T-helper 2 cell (primary cell): ENCODE measurements around the gene DTX4.

Source experiments
- DNase-seq, 5 experiments: peaks; one replicate each; pipeline versions ENCODE4 v3.0.0 to v3.0.0-alpha.2; 2012 to 2022

The DTX4 gene

DNA sequence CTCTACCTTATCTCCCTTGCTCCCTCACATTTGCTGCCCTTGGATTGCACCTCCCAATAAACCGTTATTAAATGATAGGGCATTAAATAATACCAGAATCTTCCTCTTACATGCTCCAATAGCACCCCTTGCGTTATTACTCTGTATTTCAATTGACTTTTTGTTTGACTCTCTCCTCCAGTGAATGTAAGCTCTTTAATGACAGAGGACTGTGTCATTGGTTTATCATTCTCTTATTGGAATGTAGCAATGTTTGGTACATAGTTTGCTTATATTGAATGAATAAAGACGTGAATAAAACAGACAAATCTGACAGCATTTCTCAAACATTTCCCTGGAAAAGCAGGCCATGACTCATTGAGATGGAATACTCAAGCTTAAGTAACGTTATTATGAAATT, 49.5 kb downstream of the DTX4 start:
- DNase-seq, result no peak

DNA sequence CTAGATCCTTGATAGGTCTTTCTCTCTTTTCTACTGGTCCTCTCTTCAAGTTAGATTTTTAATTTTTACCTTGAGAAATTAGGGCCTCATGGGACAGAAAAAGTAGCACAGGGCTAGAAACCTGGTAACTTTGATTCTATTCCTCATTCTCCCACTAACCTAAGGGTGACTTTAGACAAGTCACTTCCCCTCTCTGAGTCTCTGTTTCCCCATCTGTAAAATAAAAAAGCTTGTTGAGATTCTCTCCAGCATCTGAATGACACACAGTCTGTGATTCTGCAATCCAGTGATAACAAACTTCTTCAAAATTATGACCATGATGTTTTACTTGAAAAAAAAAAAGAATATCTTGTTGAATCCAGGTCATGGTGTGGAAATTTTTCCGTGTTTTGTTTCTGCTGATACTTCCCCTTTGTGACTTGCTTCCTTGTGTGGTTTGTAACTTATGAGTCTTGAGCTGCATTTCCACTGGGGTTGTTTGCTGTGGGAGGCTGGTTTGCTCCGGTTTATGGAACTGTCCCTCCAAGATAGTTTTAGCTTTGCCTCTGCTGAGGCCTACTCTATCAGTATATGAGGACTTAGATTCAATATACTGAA, 50.6 kb downstream of the DTX4 start:
- no peak for DNase-seq

DNA sequence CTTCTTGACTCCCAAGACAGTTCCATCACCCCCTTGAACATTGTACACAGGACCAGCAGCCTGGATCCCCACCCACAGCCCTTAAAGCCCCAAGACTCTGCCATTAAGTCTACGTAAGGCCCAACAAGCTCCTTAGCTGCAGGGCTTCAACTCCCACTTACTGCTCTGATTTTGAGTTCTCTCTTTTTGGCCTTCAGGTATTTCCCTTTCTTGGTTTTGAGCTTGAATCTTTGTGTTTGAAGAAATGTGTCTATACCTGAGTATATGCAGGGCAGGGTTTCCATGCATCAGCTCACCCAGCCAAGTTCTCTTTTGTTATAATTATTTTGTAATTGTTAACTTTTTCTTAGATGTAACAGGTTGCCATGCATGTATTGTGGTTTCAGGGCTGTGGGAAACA, 51.2 kb downstream of the DTX4 start:
- DNase-seq, result no peak

DNA sequence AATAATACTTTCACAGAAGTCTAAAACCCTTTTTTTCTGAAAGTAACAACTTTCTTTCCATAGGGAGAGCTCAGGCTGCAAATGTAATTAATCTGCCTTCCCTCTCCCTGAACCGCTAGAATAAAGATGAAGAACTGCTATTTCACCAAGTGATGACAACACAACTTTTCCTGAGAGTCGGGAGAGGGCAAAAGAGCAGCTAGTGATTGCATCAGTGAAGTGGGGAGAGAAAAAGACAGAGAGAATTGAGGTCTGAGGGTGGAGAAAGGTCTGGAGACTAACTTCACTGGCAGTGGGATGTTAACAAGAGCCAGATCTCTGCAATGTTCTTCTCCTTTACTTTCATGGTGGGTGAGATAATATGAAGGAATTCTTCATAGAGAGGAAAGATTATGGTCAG, 51.7 kb downstream of the DTX4 start:
- no peak for DNase-seq

DNA sequence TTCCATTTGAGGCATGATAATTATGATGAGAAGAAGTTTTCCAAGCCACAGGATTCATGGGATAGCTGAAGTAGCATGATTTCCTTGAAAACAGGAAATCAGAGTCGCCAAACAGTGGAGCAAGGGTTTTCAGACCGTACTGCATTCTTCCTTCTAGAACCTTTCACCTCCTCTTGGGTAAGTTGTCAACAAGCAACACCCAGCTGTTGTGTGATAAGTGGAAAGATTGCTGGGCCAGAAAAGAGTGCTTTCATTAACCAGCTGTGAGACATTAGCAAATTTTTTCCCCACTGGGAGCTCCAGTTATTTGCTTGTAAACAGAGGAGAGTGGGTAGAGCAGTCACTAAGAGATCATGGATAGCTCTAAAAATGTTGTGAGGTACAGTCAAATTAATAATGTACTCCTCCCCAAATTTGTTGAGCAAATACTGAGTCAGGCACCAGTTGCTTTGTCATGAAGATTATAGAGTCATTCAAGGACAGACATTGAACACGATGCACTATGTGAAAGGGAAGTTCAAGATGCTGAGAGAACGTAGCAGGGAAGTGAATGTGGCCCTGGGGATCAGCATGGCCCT, 52.5 kb downstream of the DTX4 start:
- DNase-seq, result no peak

DNA sequence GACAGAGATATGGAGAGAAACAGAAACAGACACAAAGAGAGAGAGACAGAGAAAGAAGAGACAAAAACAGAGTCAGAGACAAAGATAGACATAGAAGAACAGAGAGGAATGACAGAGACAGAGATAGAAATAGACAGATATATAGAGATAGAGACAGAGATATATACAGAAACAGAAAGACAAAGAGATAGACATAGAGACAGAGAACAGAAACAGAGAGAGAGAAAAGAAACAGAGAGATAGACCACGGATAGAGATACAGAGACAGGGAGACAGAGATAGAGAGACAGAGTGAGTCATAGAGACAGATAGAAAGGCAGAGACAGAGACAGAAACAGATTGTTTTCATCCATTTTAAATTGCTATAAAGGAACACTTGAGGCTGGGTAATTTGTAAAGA, 53.1 kb downstream of the DTX4 start:
- DNase-seq, result no peak

DNA sequence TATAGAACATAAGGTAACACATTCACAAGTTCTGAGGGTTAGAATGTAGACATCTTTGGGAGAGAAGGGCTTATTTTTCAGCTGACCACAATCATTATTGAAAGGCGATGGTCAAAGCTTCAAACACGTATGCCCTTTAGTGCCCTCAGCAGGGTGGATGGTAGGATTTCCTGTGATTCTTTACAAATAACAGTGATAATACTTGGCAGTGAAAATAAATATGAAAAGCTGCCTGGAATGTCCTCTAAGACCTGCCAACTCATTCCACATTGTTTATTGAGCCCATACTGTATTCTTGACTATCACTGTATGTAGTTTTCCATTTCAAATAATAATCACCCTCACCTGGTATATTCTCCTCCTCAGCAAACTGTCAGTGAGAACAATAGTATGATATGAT, 54.5 kb downstream of the DTX4 start:
- no peak for DNase-seq

DNA sequence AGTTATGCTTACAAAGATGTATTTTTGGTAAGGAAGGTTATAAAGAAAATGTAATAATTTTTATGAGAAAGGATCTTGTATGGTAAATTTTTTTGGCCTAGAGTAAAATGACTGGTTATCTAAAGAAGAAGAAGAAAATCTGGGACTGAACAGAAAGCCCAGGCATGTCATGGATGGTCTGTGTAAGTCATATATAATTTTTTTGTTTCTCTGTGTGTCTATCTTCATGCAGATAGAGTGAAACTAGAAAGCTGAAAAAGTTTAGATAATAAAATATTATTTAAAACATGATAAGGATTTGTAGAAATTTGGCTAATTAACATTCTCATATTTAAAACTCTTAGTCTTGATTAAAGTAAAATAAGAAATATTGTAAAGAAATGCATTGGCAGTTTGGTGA, 68.4 kb downstream of the DTX4 start:
- no peak for DNase-seq

DNA sequence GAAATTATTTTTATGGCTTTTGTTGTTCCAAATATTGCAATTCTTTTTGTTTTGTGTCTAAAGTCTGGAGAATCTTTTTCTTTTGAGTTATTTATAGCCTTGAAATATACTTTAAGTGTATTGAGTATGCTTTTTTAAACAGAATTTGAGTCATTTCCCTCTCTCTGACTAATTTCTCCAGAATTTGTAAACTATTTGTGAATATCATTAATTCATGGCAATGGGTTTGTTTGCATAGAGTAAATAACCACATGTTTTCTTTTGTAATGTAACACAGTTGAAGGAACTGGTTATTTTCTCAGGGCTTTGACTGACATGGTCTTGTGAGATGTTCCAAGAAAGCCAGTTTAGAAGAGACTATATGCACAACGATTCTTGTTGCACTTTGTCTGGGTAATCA, 71.7 kb downstream of the DTX4 start:
- no peak for DNase-seq

DNA sequence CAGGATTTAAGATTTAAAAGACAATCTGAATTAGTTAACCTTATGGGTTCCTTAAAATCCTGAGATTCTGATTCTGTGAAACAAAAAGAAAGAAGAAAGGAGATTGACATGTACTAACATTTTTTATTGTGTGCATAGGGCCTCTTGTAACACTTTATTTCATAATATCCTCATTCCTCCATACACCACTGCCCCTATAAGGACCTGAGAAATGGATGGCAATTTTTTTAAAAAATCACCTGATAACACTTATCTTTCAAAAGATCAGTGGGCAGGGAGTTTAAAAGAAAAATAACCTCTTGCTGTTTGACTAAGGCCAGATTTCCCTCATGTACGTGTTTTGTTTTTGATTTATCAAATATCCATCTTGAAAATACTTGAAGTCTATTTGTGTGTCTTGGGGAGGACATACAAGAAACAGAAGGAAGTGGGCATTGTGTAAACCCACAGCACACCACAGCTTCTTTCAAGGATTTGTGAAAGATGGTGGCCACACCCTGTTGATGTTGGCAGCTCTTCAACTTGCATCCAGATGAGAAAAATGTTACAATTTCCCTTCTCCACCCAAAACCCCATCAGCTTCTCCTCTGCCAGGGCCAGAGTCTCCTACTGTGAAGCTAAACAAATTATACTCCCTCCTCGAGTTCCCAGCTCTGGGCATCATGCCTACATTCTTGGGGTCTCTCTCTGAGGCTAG, 75.7 kb downstream of the DTX4 start:
- peak in 1 of 5 experiments; percentile 19 for DNase-seq

DNA sequence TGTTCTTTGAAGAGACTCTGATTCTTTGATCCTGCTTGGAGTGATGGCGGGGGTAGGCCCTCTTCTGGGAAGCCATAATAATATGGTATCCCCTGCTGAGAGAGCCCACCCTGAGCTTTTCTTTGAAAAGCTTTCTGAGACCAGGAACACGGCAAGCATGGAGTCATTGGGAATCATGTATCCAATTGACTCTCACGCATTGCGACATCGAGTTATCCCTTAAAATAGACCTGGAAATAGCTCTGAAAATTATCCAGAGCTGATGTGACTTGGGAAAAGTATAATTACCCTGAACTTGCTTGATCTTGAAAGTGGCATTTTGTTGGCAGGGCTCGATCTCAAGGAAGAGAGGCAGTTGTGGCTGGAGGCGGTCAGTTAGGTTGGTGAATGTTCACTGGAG, 77.6 kb downstream of the DTX4 start:
- no peak for DNase-seq

DNA sequence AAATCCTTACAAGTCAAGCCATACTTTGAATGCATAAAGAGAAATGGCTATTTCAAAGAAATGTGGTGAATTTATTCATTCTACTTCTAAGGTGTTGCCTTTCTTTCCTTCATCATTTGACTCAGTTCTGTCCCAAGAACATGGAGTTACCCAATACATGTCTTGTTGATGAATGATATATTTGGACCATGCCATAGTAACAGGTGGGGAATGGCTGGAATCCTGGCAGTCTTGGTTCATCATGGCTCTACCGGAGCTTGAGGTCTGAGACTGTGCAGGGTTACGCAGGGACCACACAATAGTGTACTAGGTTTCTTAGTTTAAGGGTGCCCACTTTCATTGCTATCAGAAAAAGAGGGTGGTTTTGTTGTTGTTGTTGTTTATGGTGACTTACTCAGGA, 81.1 kb downstream of the DTX4 start:
- no peak for DNase-seq

DNA sequence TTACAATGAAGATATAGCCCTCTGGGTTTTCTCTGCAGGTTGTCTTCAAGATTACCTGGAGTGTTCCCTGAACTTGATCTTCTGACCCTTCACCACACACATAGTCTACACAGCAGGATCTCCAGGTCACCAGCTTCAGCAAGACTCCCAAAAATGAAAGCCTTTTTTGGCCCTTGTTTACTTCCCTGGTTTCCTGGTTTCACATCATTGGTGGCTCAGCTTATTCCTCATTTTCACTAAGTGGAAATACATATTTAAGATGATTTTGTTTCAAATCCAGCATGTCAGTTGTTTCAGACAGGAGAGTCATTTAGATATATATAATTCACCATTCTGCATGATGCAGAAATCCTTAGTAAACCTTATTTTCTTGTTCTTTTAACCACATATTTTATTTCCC, 82.4 kb downstream of the DTX4 start:
- DNase-seq, result no peak

DNA sequence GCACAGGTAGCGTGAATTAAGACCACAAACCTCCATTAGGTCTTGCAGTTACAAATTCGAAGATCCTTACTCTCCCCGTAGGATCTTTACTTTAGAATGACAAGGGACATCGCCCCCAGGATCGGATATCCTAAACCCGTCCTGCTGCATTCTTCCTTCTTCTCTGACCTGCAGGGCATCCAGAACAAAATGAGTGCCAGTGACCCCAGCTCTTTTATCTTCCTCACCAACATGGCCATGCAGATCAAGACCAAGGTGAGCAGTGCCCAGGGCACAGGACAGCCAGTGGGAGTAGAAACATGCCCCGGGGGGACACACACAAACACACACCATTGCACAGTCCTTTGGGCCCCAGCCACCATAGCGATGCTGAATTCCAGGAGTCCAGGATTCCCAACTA, 83.3 kb downstream of the DTX4 start:
- no peak for DNase-seq
